NB4 (cell line): ENCODE measurements around the gene NUP98.

Experiments used
- CTCF ChIP-seq: IDR thresholded peaks from one replicate; pipeline ENCODE4 v1.5.1; 2012; ENCODE audit warnings: low read depth, low read length
- MAX ChIP-seq: IDR thresholded peaks from 2 replicates; pipeline ENCODE4 v1.6.1; 2011; ENCODE audit warnings: low read depth, low read length
- MYC ChIP-seq: IDR thresholded peaks from 2 replicates; pipeline ENCODE4 v1.6.1; 2011; ENCODE audit warnings: low read depth, low read length
- POLR2A ChIP-seq: IDR thresholded peaks from 2 replicates; pipeline ENCODE4 v1.6.1; 2011; ENCODE audit warnings: mild to moderate bottlenecking; ENCODE audit not compliant: insufficient read length; ENCODE audit errors: extremely low read depth

GRCh38 chr11:3659595-3660515, 137.5 kb downstream of the NUP98 start:
- TF ChIP-seq CTCF (no peak), POLR2A (no peak), MAX (no peak), MYC (no peak)
